HEK293 (cell line): ENCODE data around the gene OTOP3.

Experiments
- CTCF ChIA-PET: fragments of 350-600 bp; formaldehyde crosslinking; extraction: SDS; loops from one replicate; lab custom pipeline; 2021; ENCODE audit warnings: antibody characterized with exemption; lab: Yijun Ruan, JAX
- POLR2A ChIA-PET: fragments of 300-600 bp; formaldehyde crosslinking; extraction: SDS; loops from one replicate; lab custom pipeline; 2020; ENCODE audit warnings: antibody characterized with exemption, inconsistent platforms; lab: Yijun Ruan, JAX
- H3K27ac ChIP-seq: fragments of 200-500 bp; sonication (Bioruptor generic); 2 replicates; pipeline ENCODE4 v1.5.1; 2014; ENCODE audit warnings: low read depth, low read length, control low read depth, inconsistent platforms; ENCODE audit errors: extremely low read depth
- H3K36me3 ChIP-seq, 2 experiments: fragments of 200-500 bp in 1 of 2; sonication (Bioruptor generic) in 1 of 2; 1 replicate in 1 of 2; 2 replicates in 1 of 2; pipeline ENCODE4 v1.5.1; 2014 to 2017; ENCODE audit warnings: inconsistent platforms in 2 of 2, low read length in 2 of 2; ENCODE audit not compliant: control insufficient read depth in 2 of 2, insufficient read depth in 1 of 2
- H3K4me1 ChIP-seq: fragments of 200-500 bp; sonication (Bioruptor generic); 2 replicates; pipeline ENCODE4 v1.5.1; 2014; ENCODE audit warnings: mild to moderate bottlenecking, low read length, inconsistent platforms; ENCODE audit not compliant: control insufficient read depth, insufficient read depth
- H3K4me3 ChIP-seq: 2 replicates; pipeline ENCODE4 v1.5.1; 2011; ENCODE audit warnings: low read depth, mild to moderate bottlenecking, control low read depth, low read length, moderate library complexity
- H3K9me3 ChIP-seq: fragments of 200-500 bp; sonication (Bioruptor generic); 2 replicates; pipeline ENCODE4 v1.5.1; 2014; ENCODE audit warnings: low read depth, low read length, inconsistent platforms; ENCODE audit not compliant: control insufficient read depth, insufficient read depth
- AEBP2 ChIP-seq: fragments of 450-650 bp; formaldehyde crosslinking; IDR thresholded peaks from 2 replicates; pipeline ENCODE4 v1.5.1; 2016; ENCODE audit warnings: missing biosample characterization, missing genetic modification characterization, borderline replicate concordance
- HOXA7 ChIP-seq: sonication (generic); formaldehyde crosslinking; IDR thresholded peaks from 2 replicates; pipeline ENCODE4 v1.8.1; 2022; ENCODE audit warnings: missing genetic modification reagents, borderline replicate concordance
- HOXD13 ChIP-seq: sonication (generic); formaldehyde crosslinking; IDR thresholded peaks from 2 replicates; pipeline ENCODE4 v1.8.0; 2022; ENCODE audit warnings: missing genetic modification reagents, borderline replicate concordance
- KLF7 ChIP-seq: fragments of 450-650 bp; formaldehyde crosslinking; IDR thresholded peaks from 2 replicates; pipeline ENCODE4 v1.5.1; 2016; ENCODE audit warnings: missing biosample characterization, missing genetic modification characterization, borderline replicate concordance
- KLF9 ChIP-seq: fragments of 450-650 bp; formaldehyde crosslinking; IDR thresholded peaks from 2 replicates; pipeline ENCODE4 v1.5.1; 2016; ENCODE audit warnings: missing biosample characterization, missing genetic modification characterization, low read depth
- PATZ1 ChIP-seq: fragments of 450-650 bp; formaldehyde crosslinking; IDR thresholded peaks from 2 replicates; pipeline ENCODE4 v1.5.1; 2016; ENCODE audit warnings: missing biosample characterization, missing genetic modification characterization
- PRDM6 ChIP-seq: fragments of 450-650 bp; formaldehyde crosslinking; IDR thresholded peaks from 2 replicates; pipeline ENCODE4 v1.5.1; 2017; ENCODE audit warnings: missing biosample characterization, missing genetic modification characterization
- SP2 ChIP-seq: fragments of 450-650 bp; formaldehyde crosslinking; IDR thresholded peaks from 2 replicates; pipeline ENCODE4 v1.5.1; 2016; ENCODE audit warnings: missing biosample characterization, missing genetic modification characterization
- ZNF148 ChIP-seq: fragments of 450-650 bp; formaldehyde crosslinking; IDR thresholded peaks from 2 replicates; pipeline ENCODE4 v1.5.0; 2017; ENCODE audit warnings: missing biosample characterization, missing genetic modification characterization, borderline replicate concordance
- ZNF433 ChIP-seq: fragments of 450-650 bp; formaldehyde crosslinking; IDR thresholded peaks from 2 replicates; pipeline ENCODE4 v1.5.1; 2016; ENCODE audit warnings: missing biosample characterization, missing genetic modification characterization, low read depth
- ZNF549 ChIP-seq: fragments of 450-650 bp; IDR thresholded peaks from 2 replicates; pipeline ENCODE4 v1.5.1; 2018; ENCODE audit warnings: missing biosample characterization, missing genetic modification characterization, mild to moderate bottlenecking, inconsistent platforms, moderate library complexity
- ZNF585B ChIP-seq: fragments of 450-650 bp; formaldehyde crosslinking; IDR thresholded peaks from 2 replicates; pipeline ENCODE4 v1.5.1; 2016; ENCODE audit warnings: missing biosample characterization, missing genetic modification characterization
- ZNF626 ChIP-seq: fragments of 450-650 bp; sonication (Bioruptor Pico); formaldehyde crosslinking; IDR thresholded peaks from 2 replicates; pipeline ENCODE4 v1.5.1; 2018; ENCODE audit warnings: missing biosample characterization, missing genetic modification characterization, inconsistent platforms
- ZNF677 ChIP-seq: fragments of 450-650 bp; IDR thresholded peaks from 2 replicates; pipeline ENCODE4 v1.5.0; 2018; ENCODE audit warnings: missing biosample characterization, mild to moderate bottlenecking, missing genetic modification characterization, moderate library complexity

OTOP3 gene

GRCh38 chr17:74935585-74936469 lies at the start of gene OTOP3:
OTOP3 (plus strand) TSS chr17:74935898; CDS start chr17:74935922, 24 bp downstream.
- no peak within 1 kb of the TSS for H3K27ac ChIP-seq
- no peaks in the 10 kb centered on the region for H3K4me1 ChIP-seq
- TF ChIP-seq ZNF677 (tag by site-specific recombination): no peak
- no peak for TF ChIP-seq SP2 (tag by site-specific recombination)
- no peak for TF ChIP-seq ZNF148
- TF ChIP-seq PATZ1 (tag by site-specific recombination): no peak
- TF ChIP-seq ZNF626: no peak
- TF ChIP-seq AEBP2 (tag by site-specific recombination): no peak
- TF ChIP-seq ZNF585B: no peak
- CTCF ChIA-PET: interaction anchor here (0.8 kb wide), 1 partner anchor 22 kb away, joined by 6 read pairs; no protein-coding TSS in a partner anchor
- no peaks in the 10 kb centered on the region for H3K36me3 ChIP-seq
- no peak within 1 kb of the TSS for H3K4me3 ChIP-seq
- POLR2A ChIA-PET: no interaction called here
- no peaks in the 10 kb centered on the region for H3K9me3 ChIP-seq

GRCh38 chr17:74888469-74888868 lies 47.2 kb upstream of the OTOP3 start:
- Histone ChIP-seq H3K4me3 (no peak overlapping the region), H3K9me3 (no peaks in the 10 kb centered on the region), H3K36me3 (no peaks in the 10 kb centered on the region), H3K27ac (no peak overlapping the region), H3K4me1 (no peaks in the 10 kb centered on the region)
- ChIA-PET POLR2A (interaction anchor here (3.1 kb wide), 1 partner anchor 15 kb away, joined by 13 read pairs; the partner anchor contains the start of gene FDXR), CTCF (interaction anchor here (1.9 kb wide), 1 partner anchor 26 kb away, joined by 7 read pairs; no protein-coding TSS in a partner anchor)
- TF ChIP-seq ZNF677 (tag by site-specific recombination) (no peak), ZNF549 (tag by site-specific recombination) (no peak), ZNF433 (tag by site-specific recombination) (no peak), HOXD13 (CRISPR knock-in tag) (no peak), HOXA7 (CRISPR knock-in tag) (no peak), KLF9 (tag by site-specific recombination) (no peak), KLF7 (tag by site-specific recombination) (no peak), PRDM6 (tag by site-specific recombination) (no peak)
